Astrocyte of the cerebellum (primary cell): ENCODE data around the gene MS4A6A.

Experiments
- DNase-seq: peaks from one replicate; pipeline ENCODE4 v3.0.0-alpha.2; 2011; ENCODE audit warnings: low read depth
- H3K4me3 ChIP-seq: 2 replicates; pipeline ENCODE4 v1.5.1; 2011; ENCODE audit warnings: mild to moderate bottlenecking, low read depth, low read length, moderate library complexity
- CTCF ChIP-seq: IDR thresholded peaks from 2 replicates; pipeline ENCODE4 v1.5.1; 2012; ENCODE audit warnings: low read length, low read depth, moderate library complexity, mild to moderate bottlenecking; ENCODE audit errors: missing control alignments
- in situ Hi-C: cut with HindIII; loops from 2 replicates; pipeline ENCODE4 v1.10.0; 2017; ENCODE audit warnings: low sequenced_read_pairs

The MS4A6A gene

GRCh38 chr11:60182541-60183330 lies at the start of gene MS4A6A:
MS4A6A (minus strand) TSS chr11:60183083; CDS start chr11:60181727, 1,356 bp downstream.
- no peak for DNase-seq
- H3K4me3 ChIP-seq: no peak within 1 kb of the TSS
- TF ChIP-seq CTCF: no peak
- in situ Hi-C loops: no loop called here

- no peak for TF ChIP-seq CTCF
- in situ Hi-C loops: no loop called here
- no peak overlapping the region for H3K4me3 ChIP-seq
- no peak for DNase-seq
Measured at GRCh38 chr11:60230681-60231080, 47.8 kb upstream of the MS4A6A start.

- no peak for DNase-seq
- in situ Hi-C loops: no loop called here
- no peak for TF ChIP-seq CTCF
Measured at GRCh38 chr11:60222141-60222540, 39.3 kb upstream of the MS4A6A start.

GRCh38 chr11:60221692-60222091 lies 38.8 kb upstream of the MS4A6A start:
- in situ Hi-C loops: no loop called here
- no peak overlapping the region for H3K4me3 ChIP-seq
- DNase-seq: no peak
- no peak for TF ChIP-seq CTCF

More at GRCh38 chr11:60222141-60222540, 39.3 kb upstream of the MS4A6A start:
- H3K4me3 ChIP-seq: no peak overlapping the region

GRCh38 chr11:60221181-60221580 lies 38.3 kb upstream of the MS4A6A start:
- no peak for DNase-seq
- no peak overlapping the region for H3K4me3 ChIP-seq
- TF ChIP-seq CTCF: no peak
- in situ Hi-C loops: no loop called here

GRCh38 chr11:60214386-60214785 lies 31.5 kb upstream of the MS4A6A start:
- in situ Hi-C loops: no loop called here
- no peak overlapping the region for H3K4me3 ChIP-seq
- TF ChIP-seq CTCF: no peak
- no peak for DNase-seq
